AG09309 (cell line): Measurements from ENCODE around the gene ANKRD2.
A peak's percentile ranks its signal among the peaks of the same experiment; 100 is the strongest.

Experiments used
- DNase-seq: peaks from one replicate; pipeline ENCODE4 v3.0.0-alpha.2; 2010; ENCODE audit warnings: low read depth
- H3K4me3 ChIP-seq: 2 replicates; pipeline ENCODE4 v1.5.1; 2011; ENCODE audit warnings: mild to moderate bottlenecking, low read depth, low read length, moderate library complexity; ENCODE audit not compliant: control insufficient read depth
- CTCF ChIP-seq: IDR thresholded peaks from 2 replicates; pipeline ENCODE4 v1.5.1; 2011; ENCODE audit warnings: mild to moderate bottlenecking, low read depth, low read length, inconsistent platforms; ENCODE audit not compliant: insufficient read depth, control insufficient read depth; ENCODE audit errors: missing control alignments

ANKRD2 gene

GRCh38 chr10:97587183-97587582 lies 14.6 kb downstream of the ANKRD2 start:
- no peak for TF ChIP-seq CTCF
- H3K4me3 ChIP-seq, result no peak overlapping the region
- no peak for DNase-seq

DNA sequence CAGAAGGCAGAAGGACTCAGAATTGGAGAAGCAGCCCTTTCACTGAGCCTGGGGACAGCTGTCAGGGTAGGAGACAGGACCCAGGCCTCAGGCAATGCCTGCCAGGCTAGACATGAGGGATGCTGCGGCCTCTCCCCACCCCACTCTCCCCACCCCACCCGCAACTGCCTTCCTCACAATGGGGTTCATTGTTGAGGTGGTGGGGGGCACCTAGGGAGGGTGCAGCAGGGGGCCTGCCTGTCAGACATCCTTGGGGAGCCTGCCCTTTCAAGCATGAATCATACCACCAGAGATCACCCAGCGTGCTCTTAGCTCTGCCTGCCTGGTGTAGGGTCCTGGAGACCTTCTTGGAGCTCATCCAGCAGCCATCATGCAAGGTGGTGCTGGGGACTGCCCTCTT lies 16.9 kb downstream of the ANKRD2 start, which contains the start of gene C10orf62:
TSS of gene C10orf62 (plus strand) at position 243 of the 400 bp plus-strand sequence. CDS start 177 bp downstream, outside the sequence.
- no peak for DNase-seq
- no peak for TF ChIP-seq CTCF
- H3K4me3 ChIP-seq, result no peak within 1 kb of the TSS

DNA sequence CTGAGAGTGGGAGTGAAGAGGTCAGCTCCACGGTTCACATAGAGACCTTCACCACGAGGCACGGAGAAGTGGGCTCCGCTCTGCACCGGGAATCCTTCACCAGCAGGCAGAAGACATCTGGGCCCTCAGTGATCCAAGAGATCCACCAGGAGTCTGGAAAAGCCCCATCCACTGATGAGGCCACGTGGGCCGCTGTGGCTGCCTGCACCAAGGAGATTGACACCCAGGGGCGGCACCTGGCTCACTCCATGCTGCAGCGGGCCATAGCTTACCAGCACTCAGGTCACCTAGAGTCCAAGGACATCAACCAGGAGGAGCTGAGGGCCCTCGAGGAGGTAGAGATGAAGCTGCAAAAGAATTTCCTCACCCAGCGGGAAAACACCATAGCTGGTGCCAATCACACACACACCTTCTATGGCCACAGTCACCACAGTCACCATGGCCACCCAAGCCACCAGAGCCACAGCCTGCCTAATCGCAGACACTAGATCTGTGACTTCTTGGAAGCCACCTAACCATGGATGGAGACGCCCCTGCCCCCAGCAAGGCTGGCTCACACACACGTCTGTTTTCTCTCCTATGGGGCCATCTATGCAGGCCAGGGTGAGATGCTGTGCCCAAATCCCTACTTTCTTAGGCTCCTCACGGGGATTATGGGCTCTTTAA lies 17.6 kb downstream of the ANKRD2 start:
- no peak overlapping the region for H3K4me3 ChIP-seq
- TF ChIP-seq CTCF, result no peak
- no peak for DNase-seq

- TF ChIP-seq CTCF, result no peak
- no peak overlapping the region for H3K4me3 ChIP-seq
- no peak for DNase-seq
These were observed 18.3 kb downstream of the ANKRD2 start for GRCh38 chr10:97590748-97591495.

GRCh38 chr10:97593421-97593820 lies 20.8 kb downstream of the ANKRD2 start:
- H3K4me3 ChIP-seq, result no peak overlapping the region
- no peak for TF ChIP-seq CTCF

DNA sequence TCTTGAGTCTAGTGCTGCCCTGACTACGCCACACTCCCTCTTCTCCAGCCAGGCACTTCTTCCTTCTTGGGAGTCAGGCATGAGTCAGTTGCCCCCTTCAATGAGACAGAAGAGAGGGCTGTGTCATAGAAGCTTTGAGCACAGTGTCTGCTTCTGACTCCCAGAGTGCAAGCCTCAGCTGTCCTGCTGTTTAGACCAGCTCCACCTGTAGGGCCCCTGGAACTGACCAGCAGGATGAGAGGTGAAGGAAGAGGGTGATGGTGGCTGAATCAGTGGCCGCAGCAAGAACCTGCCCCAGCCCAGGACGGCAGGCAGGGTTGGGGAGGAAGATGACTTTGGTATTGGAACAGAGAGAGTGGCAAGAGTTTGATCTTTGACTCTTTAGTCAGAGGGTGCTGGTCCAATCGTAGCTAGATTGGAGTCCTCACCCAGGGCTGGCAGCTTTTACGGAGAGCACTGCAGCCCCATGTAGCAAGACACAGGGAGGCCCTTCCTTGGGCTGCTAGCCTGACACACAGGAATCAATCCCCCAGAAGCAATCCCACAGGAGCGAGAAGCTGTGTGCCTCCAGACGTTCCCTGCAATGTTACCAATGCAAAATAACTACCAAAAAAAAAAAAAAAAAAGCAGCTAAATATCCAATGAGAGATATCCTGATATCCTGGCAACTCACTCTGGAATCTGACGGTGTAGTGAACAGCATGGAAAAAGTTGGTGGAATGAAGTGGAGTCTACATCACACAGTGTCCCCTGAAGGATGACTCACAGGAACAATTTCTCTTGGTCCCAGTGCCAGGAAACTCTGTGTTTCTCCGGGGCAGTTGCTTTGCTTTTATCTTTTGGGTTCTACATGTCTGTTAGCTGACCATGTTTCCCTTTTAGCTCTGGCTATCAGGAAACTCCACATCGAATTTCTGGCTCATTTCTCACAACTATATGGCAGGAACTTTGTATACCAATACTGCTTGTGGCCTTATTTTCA lies 23.8 kb downstream of the ANKRD2 start:
- DNase-seq, result peak; percentile 49
- no peak overlapping the region for H3K4me3 ChIP-seq
- TF ChIP-seq CTCF, result no peak

More at GRCh38 chr10:97593421-97593820, 20.8 kb downstream of the ANKRD2 start:
- no peak for DNase-seq
